Measurements from ENCODE around the gene BCAS3.
A peak's percentile ranks its signal among the peaks of the same experiment; 100 is the strongest.
"Not testable (repeated sequence)": the region's sequence is repeated elsewhere in the genome, so short reads cannot be mapped to it uniquely, and the experiment has no call there.

BCAS3 gene

DNA sequence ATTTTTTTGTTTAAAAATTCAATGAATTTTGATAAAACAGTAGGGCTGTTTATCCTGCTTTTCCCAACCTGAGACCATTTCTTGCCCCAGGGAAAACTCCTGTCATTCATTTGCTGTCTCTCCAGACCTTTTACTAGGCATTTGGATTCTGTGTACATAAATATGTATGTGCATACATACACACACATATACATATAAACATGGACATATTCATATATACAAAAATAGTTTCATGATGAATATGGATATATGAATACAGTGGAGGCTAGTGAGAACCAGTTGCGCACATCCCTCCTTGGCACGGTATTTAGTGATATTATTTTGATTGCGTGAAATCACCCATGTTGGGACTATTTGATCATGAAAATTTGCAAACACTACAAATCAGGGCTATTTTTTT lies 269.9 kb downstream of the BCAS3 start:
- no peak for DNase-seq

DNA sequence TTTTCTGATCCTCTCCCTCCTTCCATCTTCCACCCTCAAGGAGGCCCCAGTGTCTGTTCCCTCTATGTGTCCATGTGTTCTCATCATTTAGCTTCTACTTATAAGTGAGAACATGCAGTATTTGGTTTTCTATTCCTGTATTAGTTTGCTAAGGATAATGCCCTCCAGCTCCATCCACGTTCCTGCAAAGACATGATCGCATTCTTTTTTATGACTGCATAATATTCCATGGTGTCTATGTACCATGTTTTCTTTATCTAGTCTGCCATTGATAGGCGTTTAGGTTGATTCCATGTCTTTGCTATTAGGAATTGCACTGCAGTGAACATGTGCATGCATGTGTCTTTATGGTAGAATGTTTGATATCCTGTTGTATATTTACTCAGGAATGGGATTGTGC lies 275.1 kb downstream of the BCAS3 start:
- DNase-seq = no peak

DNA sequence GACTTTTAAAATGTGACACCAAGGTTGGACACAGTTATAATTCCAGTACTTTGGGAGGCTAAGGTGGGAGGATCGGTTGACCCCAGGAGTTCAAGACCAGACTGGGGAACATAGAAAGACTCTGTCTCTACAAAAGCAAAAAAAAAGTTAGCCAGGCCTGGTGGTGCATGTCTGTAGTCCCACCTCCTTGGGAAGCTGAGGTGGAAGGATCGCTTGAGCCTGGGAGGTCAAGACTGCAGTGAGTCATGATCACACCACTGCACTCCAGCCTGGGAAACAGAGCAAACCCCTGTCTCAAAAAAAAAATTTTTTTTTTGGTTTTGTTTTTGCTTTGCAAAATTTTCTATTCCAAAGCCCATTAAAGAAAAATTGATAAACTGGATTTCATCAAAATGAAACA lies 281.4 kb downstream of the BCAS3 start:
- peak; percentile 5 for DNase-seq

DNA sequence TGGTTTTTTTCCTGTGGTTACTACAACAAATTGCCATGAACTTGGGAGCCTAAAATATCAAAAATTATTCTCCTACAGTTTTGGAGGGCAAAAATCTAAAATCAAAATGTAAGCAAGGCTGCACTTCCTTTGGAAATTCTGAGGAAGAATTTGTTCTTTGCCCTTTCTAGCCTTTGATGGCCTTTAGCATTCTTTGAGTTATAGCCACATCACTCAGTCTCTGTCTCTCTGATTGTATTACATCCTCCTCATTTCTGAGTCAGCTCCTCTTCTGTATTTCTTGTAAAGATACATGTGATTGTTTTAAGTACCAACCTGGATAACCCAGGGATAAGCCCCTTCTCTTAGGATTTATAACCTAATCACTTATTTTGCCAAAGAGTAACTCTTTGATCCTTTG lies 282.0 kb downstream of the BCAS3 start:
- DNase-seq = no peak

DNA sequence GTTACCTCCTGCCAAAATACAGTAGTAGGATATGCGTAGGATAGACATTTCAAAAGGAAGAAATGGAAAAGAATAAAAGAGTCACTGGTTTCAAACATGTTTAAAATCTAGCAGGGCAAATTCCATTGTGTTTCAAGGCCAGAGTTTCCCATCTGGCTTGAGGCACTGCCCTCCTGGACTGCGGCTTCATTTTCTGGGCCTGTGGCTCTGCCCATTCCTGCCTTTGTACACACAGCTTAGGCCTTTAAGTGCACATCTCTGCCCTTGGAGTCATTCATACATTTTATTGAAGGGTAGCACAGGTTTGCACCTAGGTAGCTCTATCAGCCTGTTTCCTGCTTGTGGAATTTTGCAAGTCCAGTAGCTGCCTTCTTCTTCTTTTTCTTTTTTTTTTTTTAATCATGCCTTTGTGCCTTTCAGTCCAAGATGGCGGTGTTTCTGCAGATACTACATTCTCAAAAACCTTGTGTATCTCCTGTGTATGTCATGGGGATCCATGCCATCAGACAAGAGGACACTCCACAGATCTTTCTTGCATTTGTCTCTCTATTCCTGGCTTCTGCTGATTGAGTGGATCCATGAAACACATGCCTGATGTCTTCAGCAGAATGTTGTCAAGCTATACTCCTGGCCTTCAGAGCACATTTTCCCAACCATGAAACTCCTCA lies 282.9 kb downstream of the BCAS3 start:
- DNase-seq = no peak

DNA sequence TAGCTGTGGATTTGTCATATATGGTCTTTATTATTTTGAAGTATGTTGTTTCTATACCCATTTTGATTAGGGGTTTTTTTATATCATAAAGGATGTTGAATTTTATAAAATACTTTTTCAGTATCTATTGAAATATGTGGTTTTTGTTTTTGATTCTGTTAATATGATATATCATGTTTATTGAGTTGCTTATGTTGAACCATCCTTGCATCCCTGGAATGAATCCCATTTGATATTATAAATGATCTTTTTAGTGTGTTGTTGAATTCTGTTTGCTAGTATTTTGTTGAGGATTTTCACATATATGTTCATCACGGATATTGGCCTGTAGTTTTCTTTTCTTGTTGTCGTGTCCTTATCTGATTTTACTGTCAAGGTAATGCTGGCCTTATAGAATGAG lies 286.5 kb downstream of the BCAS3 start:
- DNase-seq = no peak

DNA sequence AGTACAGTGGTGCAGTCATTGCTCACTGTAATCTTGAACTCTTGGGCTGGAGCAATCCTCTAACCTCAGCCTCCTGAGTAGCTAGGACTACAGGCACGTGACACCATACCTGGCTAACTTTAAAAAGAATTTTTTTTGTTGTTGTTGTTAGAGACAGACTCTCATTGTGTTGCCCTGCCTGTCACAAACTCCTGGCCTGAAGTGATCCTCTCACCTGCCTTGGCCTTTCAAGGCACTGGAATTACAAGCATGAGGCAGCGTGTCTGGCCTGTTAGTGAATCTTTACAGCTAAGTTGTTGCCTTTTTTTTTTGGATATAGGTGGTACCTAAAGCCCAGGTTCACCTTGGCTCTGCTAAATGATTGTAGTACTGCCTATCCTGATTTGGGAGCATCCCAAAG lies 290.6 kb downstream of the BCAS3 start:
- DNase-seq = no peak

DNA sequence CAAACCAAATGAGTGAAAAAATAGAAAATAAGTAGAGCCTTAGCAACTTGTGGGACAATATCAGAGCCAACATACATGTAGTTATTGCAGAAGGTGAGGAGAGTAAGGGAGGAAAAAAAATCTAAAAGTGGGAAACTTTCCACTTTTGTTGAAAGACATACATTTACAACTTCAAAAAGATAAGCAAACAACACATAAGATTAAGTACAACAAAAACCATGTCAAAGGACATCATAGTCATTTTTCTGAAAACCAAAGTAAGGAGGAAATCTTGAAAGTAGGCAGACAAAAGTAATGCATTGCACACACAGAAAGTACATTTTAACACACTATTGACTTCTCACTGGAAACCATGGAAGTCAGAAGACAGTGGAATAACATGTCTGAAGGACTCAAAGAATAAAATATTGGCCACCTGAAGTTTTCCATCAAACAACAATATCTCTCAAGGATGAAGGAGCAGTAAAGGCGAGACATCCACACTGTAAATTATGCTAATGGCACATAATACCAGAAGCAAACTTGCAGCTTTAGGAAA lies 291.9 kb downstream of the BCAS3 start:
- DNase-seq = no peak

DNA sequence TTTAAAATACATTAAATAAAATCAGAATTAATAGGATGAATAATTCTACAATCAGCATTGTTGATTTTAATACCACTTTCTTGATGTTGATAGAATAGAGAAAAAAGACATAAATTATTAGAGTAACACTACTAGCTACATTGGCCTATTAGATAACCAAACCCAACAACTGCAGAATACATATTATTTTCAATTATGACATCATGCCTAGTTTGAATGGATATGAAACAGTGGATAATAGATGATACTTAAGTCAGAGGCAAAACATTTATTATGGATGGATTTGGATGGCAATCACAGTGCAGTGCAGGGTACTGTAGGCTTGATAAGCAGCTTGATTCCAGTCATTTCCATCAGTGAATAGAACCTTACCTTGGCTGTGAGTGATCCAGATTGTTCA lies 293.1 kb downstream of the BCAS3 start:
- no peak for DNase-seq

DNA sequence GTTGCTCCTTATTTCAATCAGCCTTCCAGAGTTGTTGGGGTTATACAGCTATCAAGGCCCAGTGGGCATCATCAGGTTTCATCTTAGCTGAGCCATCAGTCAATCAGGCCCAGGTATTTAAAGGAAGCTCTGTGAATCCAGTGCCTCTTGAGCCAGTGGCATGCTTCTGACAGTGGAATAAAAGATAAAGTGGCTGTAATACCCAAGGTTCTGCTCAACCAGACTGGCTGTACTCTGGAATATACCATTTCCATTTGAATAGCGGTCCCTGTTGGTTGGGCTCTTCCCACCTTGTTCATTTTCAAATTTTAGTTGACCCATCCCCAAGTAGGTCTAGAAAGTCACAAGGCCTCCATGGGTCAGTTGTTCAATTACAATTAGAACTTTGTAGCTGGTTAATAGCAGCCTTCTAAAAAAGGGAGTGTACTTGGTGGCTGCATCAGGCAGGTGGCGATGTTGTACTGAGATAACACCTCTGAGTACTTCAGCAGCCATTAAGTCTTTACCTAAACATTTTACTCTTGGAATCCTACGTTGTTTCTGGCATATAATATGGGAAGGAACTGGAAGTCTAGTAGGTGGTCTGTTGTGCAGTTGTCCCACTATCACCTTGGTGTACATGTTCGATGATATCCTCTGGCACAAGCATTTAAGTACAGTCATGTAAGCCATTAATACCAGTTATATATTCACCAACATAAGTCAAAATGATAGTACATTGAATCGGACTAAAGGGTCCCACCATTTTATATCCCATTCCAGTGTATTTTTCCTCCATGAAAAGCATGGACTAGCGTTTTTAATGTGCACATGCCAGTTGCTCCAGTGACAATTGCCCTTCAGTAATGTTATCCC lies 294.1 kb downstream of the BCAS3 start:
- peak; percentile 21 for DNase-seq

DNA sequence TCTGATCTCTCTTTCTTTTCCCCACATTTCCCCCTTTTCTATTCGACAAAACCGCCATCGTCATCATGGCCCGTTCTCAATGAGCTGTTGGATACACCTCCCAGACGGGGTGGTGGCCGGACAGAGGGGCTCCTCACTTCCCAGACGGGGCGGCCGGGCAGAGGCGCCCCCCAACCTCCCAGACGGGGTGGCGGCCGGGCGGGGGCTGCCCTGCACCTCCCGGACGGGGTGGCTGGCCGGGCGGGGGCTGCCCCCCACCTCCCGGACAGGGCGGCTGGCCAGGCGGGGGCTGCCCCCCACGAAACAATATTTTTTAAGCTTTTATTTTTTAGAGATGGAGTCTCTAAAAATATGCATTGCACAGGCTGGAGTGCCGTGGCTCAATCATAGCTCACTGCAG lies 299.2 kb downstream of the BCAS3 start:
- not testable (repeated sequence) for DNase-seq

DNA sequence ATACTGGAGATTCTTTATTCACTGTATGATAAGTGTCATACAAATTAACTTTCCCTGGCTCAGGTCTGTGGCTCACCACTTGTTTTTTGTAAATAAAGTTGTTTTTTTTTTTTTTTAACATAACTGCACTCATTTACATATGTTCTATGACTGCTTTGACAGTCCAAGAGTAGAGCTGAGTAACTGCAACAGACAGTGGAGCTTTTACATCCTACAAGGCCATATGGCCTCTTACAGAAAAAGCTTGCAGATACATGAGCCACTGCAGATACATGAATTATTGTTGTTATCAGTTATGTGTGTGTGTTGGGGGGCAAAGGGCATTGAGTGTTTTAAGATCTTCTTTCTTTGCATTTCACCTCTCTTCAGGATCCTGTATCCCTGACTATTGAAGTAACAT lies 311.7 kb downstream of the BCAS3 start:
- DNase-seq = no peak

DNA sequence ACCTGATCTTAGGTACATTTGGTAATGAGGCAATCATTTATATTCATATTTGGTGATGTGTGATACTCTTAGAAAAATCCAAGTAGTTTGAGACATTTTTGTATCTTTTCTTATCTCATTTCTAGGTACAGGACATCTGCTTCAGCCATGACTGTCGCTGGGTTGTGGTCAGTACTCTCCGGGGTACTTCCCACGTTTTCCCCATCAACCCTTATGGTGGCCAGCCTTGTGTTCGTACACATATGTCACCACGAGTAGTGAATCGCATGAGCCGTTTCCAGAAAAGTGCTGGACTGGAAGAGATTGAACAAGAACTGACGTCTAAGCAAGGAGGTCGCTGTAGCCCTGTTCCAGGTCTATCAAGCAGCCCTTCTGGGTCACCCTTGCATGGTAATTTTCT lies 312.2 kb downstream of the BCAS3 start:
- DNase-seq = no peak

DNA sequence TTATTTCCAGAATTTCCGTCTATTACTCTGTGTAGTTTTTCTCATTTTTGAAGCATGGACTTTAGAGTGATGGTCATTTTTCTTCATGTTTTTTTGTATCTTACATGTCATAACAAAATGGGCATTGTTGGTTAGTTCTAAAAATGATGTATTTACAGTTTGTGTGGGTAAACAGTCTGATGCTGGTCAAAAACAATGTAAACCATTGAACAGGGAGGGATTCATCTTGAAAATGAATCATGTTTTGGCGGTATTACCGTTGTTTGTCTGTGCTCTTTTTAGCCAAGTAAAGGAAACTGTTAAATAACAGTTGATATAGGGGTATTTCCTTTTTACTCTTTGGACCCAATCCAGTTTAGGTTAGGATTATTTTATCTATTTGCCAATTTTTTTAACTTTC lies 315.8 kb downstream of the BCAS3 start:
- DNase-seq = no peak

DNA sequence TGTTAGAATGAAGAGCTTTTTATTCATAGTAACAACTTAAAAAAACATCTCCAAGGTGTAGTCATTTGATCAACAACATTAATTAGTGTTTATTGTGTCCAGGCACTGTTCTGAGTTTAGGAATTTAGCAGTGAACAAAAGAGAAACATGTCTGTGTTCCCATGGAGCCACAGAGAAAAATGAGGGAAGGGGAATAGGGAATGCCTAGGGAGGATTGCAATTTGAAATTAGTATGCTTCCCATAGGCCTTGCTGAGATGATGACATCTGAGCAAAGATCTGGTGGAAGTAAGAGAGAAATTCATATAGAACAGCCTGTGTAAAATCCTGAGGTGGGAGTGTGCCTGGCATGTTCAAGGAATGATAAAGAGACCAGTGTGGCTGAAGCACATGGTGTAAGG lies 318.0 kb downstream of the BCAS3 start:
- DNase-seq = no peak

DNA sequence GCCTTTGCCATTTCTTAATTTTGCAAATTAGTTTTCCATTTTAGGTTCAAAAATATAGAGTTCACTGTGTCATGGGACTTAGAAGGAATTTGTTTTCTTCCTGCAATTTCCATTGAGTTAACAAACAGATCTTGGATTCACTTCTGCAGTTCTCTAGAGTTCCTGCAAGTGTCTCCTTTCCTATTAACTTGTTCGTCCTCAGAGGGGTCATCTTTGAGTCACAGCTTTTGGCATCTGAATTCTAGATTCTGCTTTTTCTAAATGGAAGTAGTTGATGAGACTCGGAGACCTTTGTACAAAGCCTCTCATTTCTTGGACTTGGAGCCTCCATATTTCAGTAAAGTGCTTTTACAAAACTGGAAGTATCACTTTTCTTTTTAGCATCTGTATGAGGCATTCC lies 323.3 kb downstream of the BCAS3 start:
- no peak for DNase-seq

DNA sequence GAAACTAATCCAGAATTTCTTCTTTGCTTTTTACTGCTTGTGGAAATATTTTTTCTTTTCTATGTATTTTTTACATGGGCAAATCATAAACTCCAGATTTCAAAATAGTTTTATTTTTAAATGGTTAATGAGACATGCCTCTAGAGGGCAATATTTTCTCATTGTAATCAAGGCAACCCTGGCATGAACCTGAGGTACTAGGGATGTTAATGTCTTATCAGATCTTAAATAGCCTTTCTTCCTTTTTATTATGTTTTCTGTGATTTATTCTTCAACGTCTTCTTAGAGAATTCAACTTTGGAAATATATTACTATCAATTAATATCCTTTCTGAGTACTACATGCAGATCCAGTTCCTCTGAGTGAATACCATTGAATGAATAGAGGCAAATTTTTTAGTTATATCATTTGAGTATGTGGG lies 324.7 kb downstream of the BCAS3 start:
- DNase-seq = peak; percentile 46

DNA sequence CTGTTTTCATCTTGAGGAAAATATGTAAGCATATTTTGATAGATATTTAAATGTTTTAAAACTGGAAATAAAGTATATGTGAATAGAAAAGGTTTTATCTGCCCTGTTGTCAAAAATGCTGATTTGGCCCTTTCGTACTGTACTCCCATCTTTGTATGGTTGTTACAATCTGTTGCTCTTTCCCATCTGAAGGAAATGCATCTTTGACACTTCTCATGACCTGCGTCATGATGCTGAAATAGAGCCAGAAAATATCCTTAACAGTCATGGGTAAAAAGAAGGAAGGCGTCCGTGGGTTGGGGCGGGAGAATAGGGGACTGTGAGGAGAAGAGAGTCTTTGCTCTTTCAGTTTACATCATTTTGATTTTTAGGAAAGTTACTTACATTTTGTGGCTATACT lies 327.7 kb downstream of the BCAS3 start:
- DNase-seq = no peak

DNA sequence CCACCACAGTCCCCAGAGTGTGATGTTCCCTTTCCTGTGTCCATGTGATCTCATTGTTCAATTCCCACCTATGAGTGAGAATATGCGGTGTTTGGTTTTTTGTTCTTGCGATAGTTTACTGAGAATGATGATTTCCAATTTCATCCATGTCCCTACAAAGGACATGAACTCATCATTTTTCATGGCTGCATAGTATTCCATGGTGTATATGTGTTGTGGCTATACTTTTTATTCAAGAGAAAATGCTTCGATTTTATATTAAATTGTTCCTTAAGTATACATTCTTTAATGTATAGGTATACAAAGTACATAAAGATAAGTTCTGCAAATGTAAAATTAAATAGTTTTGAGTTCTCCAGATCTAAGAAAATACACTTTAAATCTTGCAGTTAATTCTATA lies 328.3 kb downstream of the BCAS3 start:
- not testable (repeated sequence) for DNase-seq

DNA sequence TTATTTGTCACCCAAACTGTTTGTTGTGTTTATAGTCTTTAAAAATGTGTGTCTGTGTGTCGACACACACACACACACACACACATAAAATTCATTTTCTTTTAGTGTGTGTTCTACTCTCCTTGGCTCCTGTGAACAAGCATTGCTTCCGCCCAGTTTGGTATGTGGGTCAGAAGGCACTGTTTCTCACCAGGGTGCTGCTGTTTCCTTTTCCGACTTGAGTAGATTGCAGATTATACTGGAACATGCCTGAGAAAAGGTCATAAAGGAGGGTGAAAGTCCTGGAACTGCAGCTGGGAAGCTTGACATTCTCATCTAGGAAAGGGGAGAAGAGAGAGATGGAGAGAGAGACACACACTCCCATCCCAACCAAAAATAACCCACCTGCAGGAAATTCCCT lies 330.3 kb downstream of the BCAS3 start:
- no peak for DNase-seq

DNA sequence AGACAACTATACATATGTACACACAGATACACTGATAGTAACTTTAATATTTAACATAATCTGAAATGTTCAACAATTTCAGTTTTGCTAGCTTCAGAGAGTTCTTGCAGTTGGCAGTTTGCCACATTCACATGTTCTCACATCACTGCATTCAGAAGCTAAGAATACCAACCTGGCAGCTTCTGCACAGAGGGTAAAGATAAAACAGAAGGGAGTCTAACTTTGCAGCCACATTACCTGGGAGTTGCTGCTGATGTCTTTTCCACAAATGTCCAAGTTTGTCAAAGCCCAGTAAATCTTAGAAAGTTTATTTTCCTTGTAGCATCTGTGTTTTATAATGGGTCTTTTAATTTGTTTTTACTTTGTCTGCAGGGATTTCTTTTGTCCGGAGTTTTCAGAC lies 332.0 kb downstream of the BCAS3 start:
- DNase-seq = no peak

DNA sequence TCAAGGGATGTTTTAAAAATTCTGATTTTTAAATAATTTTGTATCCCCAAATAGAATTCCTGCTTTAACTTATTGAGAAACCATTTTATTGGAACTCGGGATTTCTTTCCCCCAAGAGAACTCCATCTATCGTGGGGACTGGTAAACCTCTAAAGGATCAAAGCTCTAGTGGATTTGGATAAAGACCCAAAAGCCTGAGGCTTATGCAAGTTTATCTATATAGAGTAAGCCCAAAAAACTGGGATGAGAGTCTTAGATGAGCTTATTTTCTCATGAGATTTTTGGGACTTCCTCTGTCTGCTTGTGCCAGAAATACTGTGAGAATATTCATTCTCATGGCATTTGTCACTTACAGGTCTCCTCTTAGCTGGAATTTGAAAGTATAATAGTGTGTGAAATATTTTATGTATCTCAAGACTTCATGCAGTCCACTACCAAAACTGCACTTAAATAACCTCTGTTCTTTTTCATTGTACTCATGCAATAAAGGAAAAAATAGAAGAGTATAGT lies 333.1 kb downstream of the BCAS3 start:
- DNase-seq = no peak

DNA sequence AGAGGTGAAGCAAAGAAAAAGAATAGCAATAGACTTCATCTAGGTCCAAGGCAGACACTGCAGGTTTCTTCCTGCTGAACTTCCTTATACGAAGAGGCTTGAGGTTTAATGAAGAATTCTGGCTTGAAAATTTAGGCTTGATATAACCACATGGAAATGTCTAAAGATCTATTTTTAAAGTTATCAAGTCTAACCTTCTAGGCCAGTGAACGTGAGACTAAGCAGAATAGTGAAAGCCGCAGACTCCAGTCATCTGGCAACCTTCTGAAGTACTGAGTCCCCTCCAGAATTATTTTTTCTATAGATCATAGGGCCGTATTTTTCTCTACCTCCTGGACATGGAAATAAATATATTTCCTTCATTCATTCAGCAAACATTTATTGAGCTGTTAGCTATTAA lies 333.6 kb downstream of the BCAS3 start:
- no peak for DNase-seq

DNA sequence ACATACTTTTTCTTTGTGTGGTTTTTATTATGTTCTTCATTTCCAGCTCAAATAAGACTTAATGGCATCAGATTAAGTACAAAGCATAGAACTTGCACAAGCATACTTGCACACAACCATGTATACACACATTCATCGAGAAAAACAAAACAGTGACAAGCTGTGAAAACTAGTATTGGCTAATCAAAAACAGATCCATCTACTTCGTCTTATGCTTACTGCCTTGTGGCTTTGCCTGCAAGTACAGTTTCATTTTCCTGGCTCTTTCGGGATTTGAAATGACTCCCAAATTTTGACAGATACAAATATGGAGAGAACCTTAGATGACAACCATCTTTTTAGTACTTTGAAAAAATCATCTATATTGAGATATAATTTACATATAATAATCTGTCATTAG lies 338.3 kb downstream of the BCAS3 start:
- DNase-seq = no peak
